Smooth muscle cell (in vitro differentiated cells): ENCODE measurements around the gene DEPP1. TPM values are rescaled to one million over a fixed set of nuclear protein-coding genes. Genes with fewer than 3 reads are reported as not detected.

Experiments used
- DNase-seq: peaks from one replicate; lab custom pipeline; 2025; ENCODE audit not compliant: unreplicated experiment; lab: John Stamatoyannopoulos, UW
- H2AFZ ChIP-seq: fragments of 200-600 bp; sonication (generic); 2 replicates; pipeline ENCODE4 v1.6.0; 2016; ENCODE audit warnings: antibody characterized with exemption, low read depth, mild to moderate bottlenecking
- H3F3A ChIP-seq: fragments of 200-600 bp; sonication (generic); 2 replicates; pipeline ENCODE4 v1.6.0; 2017; ENCODE audit warnings: antibody characterized with exemption, low read depth
- H3K27ac ChIP-seq: fragments of 200-600 bp; sonication (generic); 2 replicates; pipeline ENCODE4 v1.5.1; 2016; ENCODE audit warnings: low read depth, mild to moderate bottlenecking
- H3K27me3 ChIP-seq: fragments of 200-600 bp; sonication (generic); 2 replicates; pipeline ENCODE4 v1.6.1; 2016; ENCODE audit warnings: low read depth, mild to moderate bottlenecking
- H3K36me3 ChIP-seq: fragments of 200-600 bp; sonication (generic); 2 replicates; pipeline ENCODE4 v1.5.1; 2016; ENCODE audit warnings: low read depth
- H3K4me1 ChIP-seq: fragments of 200-600 bp; sonication (generic); 2 replicates; pipeline ENCODE4 v1.5.1; 2016; ENCODE audit warnings: low read depth
- H3K4me2 ChIP-seq: fragments of 200-600 bp; sonication (generic); 2 replicates; pipeline ENCODE4 v1.6.0; 2016; ENCODE audit warnings: mild to moderate bottlenecking
- H3K4me3 ChIP-seq: fragments of 200-600 bp; sonication (generic); 2 replicates; pipeline ENCODE4 v1.5.1; 2016; ENCODE audit warnings: mild to moderate bottlenecking
- H3K79me2 ChIP-seq: fragments of 200-600 bp; sonication (generic); 2 replicates; pipeline ENCODE4 v1.6.0; 2016; ENCODE audit warnings: low read depth, mild to moderate bottlenecking
- H3K9ac ChIP-seq: fragments of 200-600 bp; sonication (generic); 2 replicates; pipeline ENCODE4 v1.6.0; 2016; ENCODE audit warnings: low read depth
- H3K9me3 ChIP-seq: fragments of 200-600 bp; sonication (generic); replicated peaks from 2 replicates; pipeline ENCODE4 v1.5.1; 2016; ENCODE audit warnings: low read depth
- H4K20me1 ChIP-seq: fragments of 200-600 bp; sonication (generic); 2 replicates; pipeline ENCODE4 v1.6.0; 2016; ENCODE audit warnings: low read depth
- WGBS: methylation state at CpG from one replicate; pipeline ENCODE4 v1.1.7; 2016; ENCODE audit warnings: low lambda C conversion rate; 5-methylcytosine and 5-hydroxymethylcytosine counted together
- polyA plus RNA-seq: library from polyadenylated mRNA; unstranded; fragments of >200 nt; fragmentation: Nextera tagmentation; extraction: Ambion mirVana; gene quantifications from 2 replicates; pipeline ENCODE4 v1.2.1, GENCODE V29; 2016
- total RNA-seq: library from RNA; depleted of rRNA; stranded (reverse); fragments of >200 nt; gene quantifications from 2 replicates; pipeline ENCODE4 v1.2.3, GENCODE V29; 2014
- TF ChIP-seq, protein P1 (sequence below): fragments of 200-600 bp; sonication (generic); IDR thresholded peaks from 2 replicates; pipeline ENCODE4 v1.5.1; 2017; ENCODE audit warnings: borderline replicate concordance, mild to moderate bottlenecking, antibody characterized with exemption; ENCODE audit not compliant: insufficient read depth, poor library complexity, severe bottlenecking

DEPP1 gene
- total and polyA plus RNA-seq, 2 experiments from 2014 or later = 12.9 to 13.2 TPM

DNA sequence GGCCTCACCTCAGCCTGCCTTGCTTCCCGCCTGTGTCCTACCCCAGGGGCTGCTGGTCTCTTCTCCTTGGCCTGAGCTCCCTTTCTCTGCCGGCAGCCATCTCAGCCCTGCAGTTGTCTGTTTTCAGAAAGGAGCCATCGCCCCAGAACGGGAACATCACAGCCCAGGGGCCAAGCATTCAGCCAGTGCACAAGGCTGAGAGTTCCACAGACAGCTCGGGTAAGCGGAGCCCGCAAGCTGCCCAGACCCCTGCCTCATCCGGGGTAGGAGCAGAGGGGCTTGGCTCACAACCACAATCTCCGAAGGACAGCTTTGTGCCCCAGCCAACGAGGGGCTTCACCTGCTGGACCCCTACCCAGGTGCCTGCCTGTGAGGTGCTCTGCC lies 5.3 kb upstream of the DEPP1 start:
- no peaks in the 10 kb centered on the region for H3F3A ChIP-seq
- H3K27ac ChIP-seq = no peak overlapping the region
- no peak overlapping the region for H3K4me3 ChIP-seq
- H3K79me2 ChIP-seq = no peaks in the 10 kb centered on the region
- H3K9ac ChIP-seq = no peak overlapping the region
- 90% methylated on average over 10 of the region's 10 CpGs for WGBS
- no peaks in the 10 kb centered on the region for H3K27me3 ChIP-seq
- TF ChIP-seq, protein P1, sequence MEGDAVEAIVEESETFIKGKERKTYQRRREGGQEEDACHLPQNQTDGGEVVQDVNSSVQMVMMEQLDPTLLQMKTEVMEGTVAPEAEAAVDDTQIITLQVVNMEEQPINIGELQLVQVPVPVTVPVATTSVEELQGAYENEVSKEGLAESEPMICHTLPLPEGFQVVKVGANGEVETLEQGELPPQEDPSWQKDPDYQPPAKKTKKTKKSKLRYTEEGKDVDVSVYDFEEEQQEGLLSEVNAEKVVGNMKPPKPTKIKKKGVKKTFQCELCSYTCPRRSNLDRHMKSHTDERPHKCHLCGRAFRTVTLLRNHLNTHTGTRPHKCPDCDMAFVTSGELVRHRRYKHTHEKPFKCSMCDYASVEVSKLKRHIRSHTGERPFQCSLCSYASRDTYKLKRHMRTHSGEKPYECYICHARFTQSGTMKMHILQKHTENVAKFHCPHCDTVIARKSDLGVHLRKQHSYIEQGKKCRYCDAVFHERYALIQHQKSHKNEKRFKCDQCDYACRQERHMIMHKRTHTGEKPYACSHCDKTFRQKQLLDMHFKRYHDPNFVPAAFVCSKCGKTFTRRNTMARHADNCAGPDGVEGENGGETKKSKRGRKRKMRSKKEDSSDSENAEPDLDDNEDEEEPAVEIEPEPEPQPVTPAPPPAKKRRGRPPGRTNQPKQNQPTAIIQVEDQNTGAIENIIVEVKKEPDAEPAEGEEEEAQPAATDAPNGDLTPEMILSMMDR = no peak
- no peak overlapping the region for H3K4me2 ChIP-seq
- H4K20me1 ChIP-seq = no peaks in the 10 kb centered on the region
- H3K36me3 ChIP-seq = no peaks in the 10 kb centered on the region
- DNase-seq = no peak
- no peak overlapping the region for H2AFZ ChIP-seq
- no peaks in the 10 kb centered on the region for H3K9me3 ChIP-seq
- peaks cover 35% of the 10 kb centered on the region for H3K4me1 ChIP-seq

DNA sequence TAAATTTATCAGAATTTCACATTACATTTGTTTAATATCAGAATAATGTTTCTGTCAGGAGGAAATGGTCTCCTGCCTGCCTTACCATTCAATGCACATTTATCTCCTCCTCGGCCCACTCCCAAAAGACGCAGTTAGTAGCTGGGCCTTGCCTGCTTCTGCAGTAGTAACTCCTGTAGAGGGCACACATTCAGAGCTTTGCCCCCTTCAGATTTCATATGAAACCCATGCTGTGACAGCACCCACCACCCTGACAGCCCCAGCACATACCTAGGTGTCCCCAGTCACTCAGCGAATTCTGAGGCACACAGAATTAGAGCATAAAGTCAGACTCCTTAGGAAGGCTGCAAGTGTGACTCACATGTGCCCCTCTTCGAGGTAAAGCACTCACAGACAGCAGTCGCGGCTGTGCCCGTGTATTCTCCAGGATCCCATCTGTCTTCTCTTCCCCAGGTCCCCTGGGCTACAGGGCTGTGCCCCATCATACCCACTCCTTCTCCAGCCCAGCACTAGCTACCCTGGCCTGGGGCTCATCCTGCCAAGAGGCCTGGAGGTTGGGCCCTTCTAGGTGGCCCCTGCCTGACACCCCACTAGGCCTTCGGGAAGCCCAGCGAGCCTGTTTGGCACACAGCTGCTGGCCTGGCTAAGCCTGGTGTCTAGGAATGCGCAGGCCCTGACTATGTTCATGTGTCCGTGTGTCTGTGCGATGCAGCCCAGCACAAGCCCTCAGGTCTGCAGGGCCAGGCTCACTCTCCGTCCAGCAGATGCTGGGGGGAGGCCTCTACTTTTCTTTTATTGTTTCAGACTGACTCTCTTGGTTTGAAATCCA lies 4.7 kb upstream of the DEPP1 start:
- no peak overlapping the region for H3K4me3 ChIP-seq
- WGBS = 89% methylated on average over 13 of the region's 13 CpGs
- no peak for DNase-seq
- H3K9ac ChIP-seq = no peak overlapping the region
- H3K27me3 ChIP-seq = no peaks in the 10 kb centered on the region
- H3F3A ChIP-seq = no peaks in the 10 kb centered on the region
- TF ChIP-seq, protein P1 = no peak
- H3K27ac ChIP-seq = no peak overlapping the region
- H3K4me2 ChIP-seq = no peak overlapping the region
- no peaks in the 10 kb centered on the region for H3K79me2 ChIP-seq
- peaks cover 39% of the 10 kb centered on the region for H3K4me1 ChIP-seq
- H3K36me3 ChIP-seq = no peaks in the 10 kb centered on the region
- H2AFZ ChIP-seq = no peak overlapping the region
- no peaks in the 10 kb centered on the region for H3K9me3 ChIP-seq
- no peaks in the 10 kb centered on the region for H4K20me1 ChIP-seq

DNA sequence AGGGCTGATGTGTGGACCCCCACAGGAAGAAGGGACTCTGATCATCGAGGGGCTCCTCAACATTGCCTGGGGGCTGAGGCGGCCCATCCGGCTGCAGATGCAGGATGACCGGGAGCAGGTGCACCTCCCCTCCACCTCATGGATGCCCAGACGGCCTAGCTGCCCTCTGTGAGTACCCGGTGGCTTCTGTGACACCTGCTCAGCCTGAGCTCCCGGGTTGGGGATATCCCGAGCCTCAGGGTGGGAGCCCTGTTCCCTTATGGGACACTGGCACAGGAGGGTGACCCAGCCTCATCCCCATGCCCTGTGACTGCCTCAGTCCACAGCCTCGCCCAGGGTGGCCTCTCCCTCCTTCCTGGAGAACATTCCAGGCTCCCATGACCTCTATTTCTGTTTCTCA lies 3.9 kb upstream of the DEPP1 start:
- TF ChIP-seq, protein P1 = no peak
- H3K27ac ChIP-seq = no peak overlapping the region
- H3K4me3 ChIP-seq = no peak overlapping the region
- H2AFZ ChIP-seq = no peak overlapping the region
- H3K9ac ChIP-seq = no peak overlapping the region
- peaks cover 42% of the 10 kb centered on the region for H3K4me1 ChIP-seq
- no peaks in the 10 kb centered on the region for H3K36me3 ChIP-seq
- no peaks in the 10 kb centered on the region for H3K9me3 ChIP-seq
- no peaks in the 10 kb centered on the region for H3K27me3 ChIP-seq
- no peaks in the 10 kb centered on the region for H3F3A ChIP-seq
- H4K20me1 ChIP-seq = no peaks in the 10 kb centered on the region
- no peak overlapping the region for H3K4me2 ChIP-seq
- WGBS = 95% methylated on average over 9 of the region's 9 CpGs
- no peak for DNase-seq
- H3K79me2 ChIP-seq = no peaks in the 10 kb centered on the region

DNA sequence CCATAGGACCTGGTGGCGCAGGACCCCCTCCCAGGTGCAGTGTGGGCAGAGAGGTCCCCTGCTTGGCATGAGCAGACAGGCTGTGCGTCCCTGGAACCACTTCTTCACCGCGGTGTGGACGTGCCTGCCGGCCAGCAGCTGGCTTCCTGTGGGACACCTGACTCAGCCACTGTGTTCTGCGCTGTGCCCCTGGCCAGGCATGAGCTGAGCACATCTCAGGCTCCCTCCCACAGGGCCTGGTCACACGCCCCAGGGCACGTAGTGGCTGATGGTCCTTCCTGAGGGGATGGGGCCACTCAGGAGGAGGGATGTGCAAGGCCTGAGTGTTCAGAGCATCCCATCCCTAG lies 3.5 kb upstream of the DEPP1 start:
- Histone ChIP-seq H3K79me2 (no peaks in the 10 kb centered on the region), H4K20me1 (no peaks in the 10 kb centered on the region), H3K9me3 (no peaks in the 10 kb centered on the region), H3K36me3 (no peaks in the 10 kb centered on the region), H3K27me3 (no peaks in the 10 kb centered on the region), H3K27ac (peak overlapping the region; percentile 83), H3K4me2 (peak overlapping the region; percentile 67), H2AFZ (no peak overlapping the region), H3F3A (no peaks in the 10 kb centered on the region), H3K4me3 (no peak overlapping the region), H3K9ac (peak overlapping the region; percentile 76), H3K4me1 (peaks cover 42% of the 10 kb centered on the region)
- TF ChIP-seq, protein P1 = no peak
- 92% methylated on average over 9 of the region's 9 CpGs for WGBS
- no peak for DNase-seq
